ENCODE results near the gene DPP4. TPM values are rescaled to one million over a fixed set of nuclear protein-coding genes. Genes with fewer than 3 reads are reported as not detected.

The DPP4 gene
- total and polyA plus RNA-seq, 2 of the 13 experiments (the other 11 are each of a cell fraction or from before 2014, with no cell fraction given) = 39.4 to 109 TPM

- TF ChIP-seq MLXIP (CRISPR knock-in tag; IDR thresholded peaks at IDR 0.05; ENCODE audit: borderline replicate concordance) (no peak), ZFP36L1 (CRISPR knock-in tag; IDR thresholded peaks at IDR 0.05) (no peak), ZNF878 (CRISPR knock-in tag; IDR thresholded peaks at IDR 0.05) (peak; percentile 78; the same call in 1 of the 2 replicates), MEIS1 (CRISPR knock-in tag; IDR thresholded peaks at IDR 0.05; ENCODE audit: borderline replicate concordance) (no peak), RAD51 (IDR thresholded peaks at IDR 0.05; ENCODE audit: borderline replicate concordance) (no peak), ZGPAT (CRISPR knock-in tag; IDR thresholded peaks at IDR 0.05) (peak; percentile 67; the same call in 1 of the 2 replicates), ZBTB2 (CRISPR knock-in tag; IDR thresholded peaks at IDR 0.05; ENCODE audit: low read depth) (no peak), SP5 (CRISPR knock-in tag; IDR thresholded peaks at IDR 0.05; ENCODE audit: borderline replicate concordance, low read depth) (no peak), ETV6 (CRISPR knock-in tag; conservative IDR thresholded peaks at IDR 0.05) (no peak), ZNF180 (CRISPR knock-in tag; IDR thresholded peaks at IDR 0.05; ENCODE audit: borderline replicate concordance, low read depth) (no peak), CBX1 (IDR thresholded peaks at IDR 0.05; ENCODE audit: low read depth) (no peak), DDIT3 (CRISPR knock-in tag; IDR thresholded peaks at IDR 0.05) (no peak), ZNF691 (CRISPR knock-in tag; IDR thresholded peaks at IDR 0.05; ENCODE audit: borderline replicate concordance, low read depth) (no peak), ZNF841 (CRISPR knock-in tag; IDR thresholded peaks at IDR 0.05; ENCODE audit: borderline replicate concordance) (no peak), DMTF1 (CRISPR knock-in tag; IDR thresholded peaks at IDR 0.05) (no peak), POGK (CRISPR knock-in tag; conservative IDR thresholded peaks at IDR 0.05) (peak; percentile 42; the same call in 1 of the 2 replicates), RFX3 (CRISPR knock-in tag; IDR thresholded peaks at IDR 0.05) (no peak), ZNF652 (CRISPR knock-in tag; IDR thresholded peaks at IDR 0.05; ENCODE audit: borderline replicate concordance, low read depth) (no peak)
Measured at GRCh38 chr2:162107361-162107901, 33.4 kb upstream of the DPP4 start (continued).
